ENCODE results near the gene HINT1. TPM values are rescaled to one million over a fixed set of nuclear protein-coding genes. Genes with fewer than 3 reads are reported as not detected.

The HINT1 gene
- total RNA-seq, 1 experiment from 2014 or later: 444 TPM

DNA sequence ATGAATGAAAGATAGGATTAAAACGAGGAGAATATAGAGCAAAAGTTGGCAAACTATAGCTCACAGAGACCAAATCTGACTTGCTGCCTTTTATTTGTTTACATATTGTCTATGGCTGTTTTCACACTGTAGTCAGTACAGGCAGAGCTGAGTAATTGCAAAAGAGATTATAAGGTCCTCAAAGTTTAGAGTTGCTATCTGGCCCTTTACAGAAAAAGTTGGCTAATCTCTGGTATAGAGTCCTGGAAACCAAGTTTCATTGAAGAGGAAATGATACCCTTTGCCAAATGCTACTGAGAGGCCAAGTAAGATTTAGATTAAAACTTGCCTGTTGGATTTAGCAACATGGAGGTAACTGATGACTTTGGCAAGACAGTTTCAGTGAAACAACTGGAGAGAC lies 41.7 kb upstream of the HINT1 start:
- POLR2A ChIA-PET: interaction anchor here (1.1 to 2.4 kb wide), 4 partner anchors 8 to 11 kb away, joined by 3 to 8 read pairs (median 4); no protein-coding TSS in a partner anchor
- H3K4me1 Mint-ChIP-seq (ENCODE audit: insufficient read depth, unreplicated experiment): no peaks in the 10 kb centered on the region
- no peaks in the 10 kb centered on the region for H3K9me3 Mint-ChIP-seq (ENCODE audit: unreplicated experiment)
- no peaks in the 10 kb centered on the region for H3K36me3 Mint-ChIP-seq (ENCODE audit: insufficient read depth, unreplicated experiment)
- CTCF ChIA-PET: interaction anchor here (0.6 to 1.6 kb wide), 3 partner anchors 8 to 221 kb away, joined by 3 to 4 read pairs (median 3); no protein-coding TSS in a partner anchor
- intact Hi-C loops (cut with micrococcal nuclease): no loop called here
- TF ChIP-seq, protein P1, sequence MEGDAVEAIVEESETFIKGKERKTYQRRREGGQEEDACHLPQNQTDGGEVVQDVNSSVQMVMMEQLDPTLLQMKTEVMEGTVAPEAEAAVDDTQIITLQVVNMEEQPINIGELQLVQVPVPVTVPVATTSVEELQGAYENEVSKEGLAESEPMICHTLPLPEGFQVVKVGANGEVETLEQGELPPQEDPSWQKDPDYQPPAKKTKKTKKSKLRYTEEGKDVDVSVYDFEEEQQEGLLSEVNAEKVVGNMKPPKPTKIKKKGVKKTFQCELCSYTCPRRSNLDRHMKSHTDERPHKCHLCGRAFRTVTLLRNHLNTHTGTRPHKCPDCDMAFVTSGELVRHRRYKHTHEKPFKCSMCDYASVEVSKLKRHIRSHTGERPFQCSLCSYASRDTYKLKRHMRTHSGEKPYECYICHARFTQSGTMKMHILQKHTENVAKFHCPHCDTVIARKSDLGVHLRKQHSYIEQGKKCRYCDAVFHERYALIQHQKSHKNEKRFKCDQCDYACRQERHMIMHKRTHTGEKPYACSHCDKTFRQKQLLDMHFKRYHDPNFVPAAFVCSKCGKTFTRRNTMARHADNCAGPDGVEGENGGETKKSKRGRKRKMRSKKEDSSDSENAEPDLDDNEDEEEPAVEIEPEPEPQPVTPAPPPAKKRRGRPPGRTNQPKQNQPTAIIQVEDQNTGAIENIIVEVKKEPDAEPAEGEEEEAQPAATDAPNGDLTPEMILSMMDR (IDR thresholded peaks at IDR 0.05; ENCODE audit: unreplicated experiment): no peak
- no peak overlapping the region for H3K27ac Mint-ChIP-seq (ENCODE audit: low read depth, unreplicated experiment)
- no peaks in the 10 kb centered on the region for H3K27me3 Mint-ChIP-seq (ENCODE audit: insufficient read depth, unreplicated experiment)
- no peak for DNase-seq (ENCODE audit: unreplicated experiment)
- BruUV-seq (replicated peaks): no TSS peak
- no peak overlapping the region for H3K4me3 Mint-ChIP-seq (ENCODE audit: unreplicated experiment)

DNA sequence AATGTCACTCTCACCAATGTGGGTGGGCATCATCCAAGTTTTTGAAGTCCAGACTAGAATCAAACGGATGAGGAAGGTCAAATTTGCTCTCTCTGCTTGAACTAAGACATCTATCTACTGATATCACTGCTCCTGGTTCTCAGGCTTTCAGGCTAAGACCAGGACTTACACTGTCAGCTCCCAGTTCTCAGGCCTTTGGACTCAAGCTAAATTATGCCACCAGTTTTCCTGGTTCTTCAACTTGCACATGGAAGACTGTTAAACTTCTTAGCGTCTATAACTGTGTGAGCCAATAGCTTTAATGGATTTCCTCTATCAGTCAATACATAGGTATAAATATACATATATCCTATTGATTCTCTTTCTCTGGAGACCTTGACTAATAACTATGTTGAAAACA lies 41.0 kb upstream of the HINT1 start:
- ChIA-PET POLR2A (interaction anchor here (1.1 to 2.4 kb wide), 3 partner anchors 9 to 12 kb away, joined by 3 to 8 read pairs (median 3); no protein-coding TSS in a partner anchor), CTCF (interaction anchor here (0.6 to 1.5 kb wide), 3 partner anchors 9 to 532 kb away, joined by 3 to 4 read pairs (median 3); no protein-coding TSS in a partner anchor)
- TF ChIP-seq, protein P1 (IDR thresholded peaks at IDR 0.05; ENCODE audit: unreplicated experiment): no peak
- H3K9me3 Mint-ChIP-seq (ENCODE audit: unreplicated experiment): no peaks in the 10 kb centered on the region
- peaks cover 3% of the 10 kb centered on the region for H3K36me3 Mint-ChIP-seq (ENCODE audit: insufficient read depth, unreplicated experiment)
- BruUV-seq (replicated peaks): no TSS peak
- no peak overlapping the region for H3K4me3 Mint-ChIP-seq (ENCODE audit: unreplicated experiment)
- H3K27ac Mint-ChIP-seq (ENCODE audit: low read depth, unreplicated experiment): no peak overlapping the region
- no peaks in the 10 kb centered on the region for H3K27me3 Mint-ChIP-seq (ENCODE audit: insufficient read depth, unreplicated experiment)
- DNase-seq (ENCODE audit: unreplicated experiment): no peak
- no peaks in the 10 kb centered on the region for H3K4me1 Mint-ChIP-seq (ENCODE audit: insufficient read depth, unreplicated experiment)
- intact Hi-C loops (cut with micrococcal nuclease): no loop called here

DNA sequence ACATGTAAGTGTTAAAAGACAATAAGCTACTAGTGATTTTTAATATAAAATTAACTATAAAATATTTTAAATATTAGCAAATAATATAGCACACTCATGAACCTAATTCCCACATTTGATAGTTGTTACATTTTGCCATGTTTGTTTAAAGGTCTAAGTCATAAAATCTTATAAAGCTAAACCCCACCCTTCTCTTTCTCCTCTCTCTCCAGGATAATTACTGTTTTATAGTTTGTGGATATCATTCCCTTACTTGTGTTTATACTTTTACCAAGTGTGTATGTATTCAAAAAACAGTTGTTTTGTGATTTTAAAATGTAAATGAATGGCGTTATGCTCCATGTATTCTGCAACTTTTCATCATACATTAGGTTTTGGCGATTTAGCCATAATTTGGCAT lies 39.9 kb upstream of the HINT1 start:
- ChIA-PET CTCF (no interaction called here), POLR2A (interaction anchor here (2.4 kb wide), 1 partner anchor 10 kb away, joined by 8 read pairs; no protein-coding TSS in a partner anchor)
- Mint-ChIP-seq H3K27ac (ENCODE audit: low read depth, unreplicated experiment) (no peak overlapping the region), H3K9me3 (ENCODE audit: unreplicated experiment) (no peaks in the 10 kb centered on the region), H3K36me3 (ENCODE audit: insufficient read depth, unreplicated experiment) (peaks cover 14% of the 10 kb centered on the region), H3K27me3 (ENCODE audit: insufficient read depth, unreplicated experiment) (no peaks in the 10 kb centered on the region), H3K4me1 (ENCODE audit: insufficient read depth, unreplicated experiment) (no peaks in the 10 kb centered on the region), H3K4me3 (ENCODE audit: unreplicated experiment) (no peak overlapping the region)
- TF ChIP-seq, protein P1 (IDR thresholded peaks at IDR 0.05; ENCODE audit: unreplicated experiment): no peak
- BruUV-seq (replicated peaks): no TSS peak
- intact Hi-C loops (cut with micrococcal nuclease): no loop called here
- DNase-seq (ENCODE audit: unreplicated experiment): no peak

DNA sequence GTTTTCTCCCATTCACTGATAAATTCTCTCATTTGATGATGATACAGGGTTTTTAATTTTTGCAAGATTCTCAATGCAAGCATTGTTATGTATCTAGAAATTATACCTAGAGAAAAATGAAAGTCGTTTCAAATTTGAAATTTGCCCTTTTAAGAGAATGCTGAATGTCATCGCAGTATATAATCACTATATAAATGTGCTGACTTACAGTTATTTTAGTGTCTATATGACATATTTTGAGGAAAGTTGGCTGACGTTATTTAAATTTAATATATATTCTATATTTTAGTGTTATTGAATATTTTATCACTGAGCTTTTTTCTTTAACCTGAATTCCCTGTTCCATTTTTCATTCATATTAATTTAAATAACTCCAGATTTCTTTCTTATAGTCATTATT lies 35.5 kb upstream of the HINT1 start:
- no TSS peak for BruUV-seq (replicated peaks)
- ChIA-PET CTCF (interaction anchor here (0.6 kb wide), 2 partner anchors 22 to 422 kb away, joined by 3 read pairs; no protein-coding TSS in a partner anchor), POLR2A (interaction anchor here (0.6 kb wide), 1 partner anchor 345 kb away, joined by 3 read pairs; no protein-coding TSS in a partner anchor)
- Mint-ChIP-seq H3K27ac (ENCODE audit: low read depth, unreplicated experiment) (no peak overlapping the region), H3K27me3 (ENCODE audit: insufficient read depth, unreplicated experiment) (no peaks in the 10 kb centered on the region), H3K4me3 (ENCODE audit: unreplicated experiment) (no peak overlapping the region), H3K9me3 (ENCODE audit: unreplicated experiment) (no peaks in the 10 kb centered on the region), H3K36me3 (ENCODE audit: insufficient read depth, unreplicated experiment) (peaks cover 28% of the 10 kb centered on the region), H3K4me1 (ENCODE audit: insufficient read depth, unreplicated experiment) (peaks cover 9% of the 10 kb centered on the region)
- intact Hi-C loops (cut with micrococcal nuclease): no loop called here
- TF ChIP-seq, protein P1 (IDR thresholded peaks at IDR 0.05; ENCODE audit: unreplicated experiment): no peak
- DNase-seq (ENCODE audit: unreplicated experiment): no peak

Measured in MCF 10A (cell line).